ENCODE measurements around the gene ZMIZ1.

ZMIZ1 gene

GRCh38 chr10:79063661-79064492, 4.9 kb upstream of the ZMIZ1 start:
- DNase-seq (ENCODE audit: low read depth) = no peak

GRCh38 chr10:79065091-79065551, 3.6 kb upstream of the ZMIZ1 start:
- no peak for DNase-seq (ENCODE audit: low read depth)

- no peak for DNase-seq (ENCODE audit: low read depth)
Measured at GRCh38 chr10:79065853-79066252, 2.9 kb upstream of the ZMIZ1 start.

GRCh38 chr10:79066411-79067240, 2.1 kb upstream of the ZMIZ1 start:
- peak; percentile 49 for DNase-seq (ENCODE audit: low read depth)

- peak; percentile 90 for DNase-seq (ENCODE audit: low read depth)
Measured at GRCh38 chr10:79067241-79068202, 1.2 kb upstream of the ZMIZ1 start.

GRCh38 chr10:79068203-79068561, 584 bp upstream of the ZMIZ1 start:
- no peak for DNase-seq (ENCODE audit: low read depth)

GRCh38 chr10:79069325-79070080, 737 bp downstream of the ZMIZ1 start:
- no peak for DNase-seq (ENCODE audit: low read depth)

- DNase-seq (ENCODE audit: low read depth) = no peak
Measured at GRCh38 chr10:79070081-79070605, 1.4 kb downstream of the ZMIZ1 start.

GRCh38 chr10:79070606-79071395, 2.0 kb downstream of the ZMIZ1 start:
- DNase-seq (ENCODE audit: low read depth) = peak; percentile 98

- DNase-seq (ENCODE audit: low read depth) = no peak
Measured at GRCh38 chr10:79071396-79071923, 2.7 kb downstream of the ZMIZ1 start.

GRCh38 chr10:79072041-79072441, 3.3 kb downstream of the ZMIZ1 start:
- no peak for DNase-seq (ENCODE audit: low read depth)

- no peak for DNase-seq (ENCODE audit: low read depth)
Measured at GRCh38 chr10:79072994-79073645, 4.4 kb downstream of the ZMIZ1 start.

- no peak for DNase-seq (ENCODE audit: low read depth)
Measured at GRCh38 chr10:79073784-79074432, 5.1 kb downstream of the ZMIZ1 start.

GRCh38 chr10:79074732-79075131, 6.0 kb downstream of the ZMIZ1 start:
- no peak for DNase-seq (ENCODE audit: low read depth)

GRCh38 chr10:79075418-79075817, 6.7 kb downstream of the ZMIZ1 start:
- no peak for DNase-seq (ENCODE audit: low read depth)

- DNase-seq (ENCODE audit: low read depth) = no peak
Measured at GRCh38 chr10:79077488-79078173, 8.9 kb downstream of the ZMIZ1 start.

- no peak for DNase-seq (ENCODE audit: low read depth)
Measured at GRCh38 chr10:79078367-79079053, 9.7 kb downstream of the ZMIZ1 start.

GRCh38 chr10:79079054-79079397, 10.3 kb downstream of the ZMIZ1 start:
- DNase-seq (ENCODE audit: low read depth) = no peak

Data from amniotic epithelial cell (primary cell).